Stimulated activated CD4-positive, alpha-beta T cell treated with anti-CD3 and anti-CD28 coated beads, TNF-alpha, amount 100 ng/mL, for 1 hour (primary cell): ENCODE data around the gene HOXD9.

Source experiments
- DNase-seq, 3 donors: peaks; one replicate each; pipeline ENCODE4 v3.0.0-alpha.2; 2020; ENCODE audit warnings: low read depth in 3 of 3, low spot score in 1 of 3

HOXD9 gene

DNA sequence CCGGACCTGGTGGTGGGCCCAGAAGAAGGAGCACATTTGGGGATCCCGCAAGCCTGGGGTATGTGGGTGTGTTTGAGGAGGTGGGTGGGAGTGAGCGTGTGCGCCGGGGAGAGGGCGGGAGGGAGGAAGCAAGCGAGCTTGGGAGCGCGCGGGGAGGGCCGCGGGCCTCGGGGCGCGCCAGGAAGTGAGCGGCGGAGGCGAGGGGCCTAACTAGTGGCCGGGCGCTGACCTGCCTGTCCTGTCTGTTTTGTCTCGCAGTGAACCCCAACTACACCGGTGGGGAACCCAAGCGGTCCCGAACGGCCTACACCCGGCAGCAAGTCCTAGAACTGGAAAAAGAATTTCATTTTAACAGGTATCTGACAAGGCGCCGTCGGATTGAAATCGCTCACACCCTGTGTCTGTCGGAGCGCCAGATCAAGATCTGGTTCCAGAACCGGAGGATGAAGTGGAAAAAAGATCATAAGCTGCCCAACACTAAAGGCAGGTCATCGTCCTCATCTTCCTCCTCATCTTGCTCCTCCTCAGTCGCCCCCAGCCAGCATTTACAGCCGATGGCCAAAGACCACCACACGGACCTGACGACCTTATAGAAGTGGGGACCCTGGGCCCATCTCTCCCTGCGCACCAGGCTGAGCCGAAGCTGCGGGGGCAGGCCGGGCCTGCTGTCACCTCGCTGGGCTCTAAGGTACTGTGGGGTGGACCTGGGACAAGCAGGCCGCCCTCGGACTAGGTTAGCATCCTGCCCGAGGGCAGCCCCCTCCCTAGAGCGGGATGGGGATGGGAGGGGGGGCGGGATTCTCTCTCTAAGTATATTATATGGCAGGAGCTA, 30.0 kb downstream of the HOXD9 start:
- DNase-seq = no peak

DNA sequence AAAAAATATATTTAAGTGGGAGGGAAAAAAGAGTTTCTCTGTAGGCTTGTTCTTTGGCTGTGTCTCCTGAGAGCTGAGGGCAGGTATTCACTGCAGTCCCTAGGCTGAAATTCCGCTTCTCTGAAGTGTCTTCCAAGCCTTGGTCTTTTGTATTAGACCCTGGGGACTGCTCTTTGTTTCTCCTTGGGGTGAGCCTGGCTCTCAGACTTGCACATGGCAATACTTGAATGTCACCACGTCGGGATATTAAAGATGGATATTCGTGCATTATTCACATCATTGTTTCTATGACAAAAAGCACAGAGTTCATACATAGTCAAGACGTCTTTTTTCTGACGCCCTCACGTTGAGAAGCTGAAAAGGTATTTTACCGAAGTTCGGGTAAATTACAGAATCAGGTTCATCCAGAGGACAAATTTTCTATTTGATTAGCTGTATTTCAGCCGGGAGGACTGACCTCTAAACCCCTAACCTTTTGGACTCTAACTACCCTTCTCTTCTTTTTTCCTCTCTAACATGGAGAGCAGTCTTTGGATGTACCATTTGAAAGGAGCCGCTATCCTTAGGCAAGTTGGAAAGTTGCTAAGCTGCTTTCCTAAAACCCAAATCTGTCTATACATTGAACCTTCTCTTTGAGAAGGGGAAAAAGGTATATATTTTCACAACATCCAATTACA, 32.2 kb downstream of the HOXD9 start:
- no peak for DNase-seq

DNA sequence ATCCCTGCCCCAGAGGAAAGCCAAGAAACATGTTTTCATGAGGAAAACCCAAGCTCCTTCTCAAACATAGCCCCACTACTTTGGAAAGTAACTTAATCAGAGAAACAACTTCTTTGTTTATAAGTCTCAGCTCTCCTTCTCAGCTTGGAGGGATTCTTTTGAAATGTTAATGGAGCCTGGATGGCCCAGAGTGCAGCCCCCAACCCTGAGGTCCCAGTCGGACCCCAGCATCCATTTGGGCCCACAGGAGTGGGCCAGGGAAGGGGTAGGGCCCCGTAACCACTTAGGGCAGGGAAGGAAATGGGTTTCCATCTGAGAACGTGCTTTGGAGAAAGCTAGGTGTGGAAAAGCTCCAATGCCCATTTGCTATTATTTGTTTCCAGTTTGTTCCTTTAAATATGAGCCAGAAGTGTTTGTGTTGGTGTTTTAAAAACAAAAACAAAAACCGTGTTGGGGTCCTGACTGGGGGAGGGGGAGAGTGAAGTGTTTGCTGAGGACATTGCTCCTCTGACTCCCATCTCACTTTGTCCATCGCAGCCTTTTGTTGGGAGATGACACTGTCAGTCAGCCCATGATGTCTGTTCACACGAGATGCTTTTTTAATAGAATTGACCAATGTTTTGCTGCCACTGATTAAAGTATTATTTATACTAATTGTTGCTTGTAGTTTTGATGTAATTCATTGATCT, 33.0 kb downstream of the HOXD9 start:
- no peak for DNase-seq

DNA sequence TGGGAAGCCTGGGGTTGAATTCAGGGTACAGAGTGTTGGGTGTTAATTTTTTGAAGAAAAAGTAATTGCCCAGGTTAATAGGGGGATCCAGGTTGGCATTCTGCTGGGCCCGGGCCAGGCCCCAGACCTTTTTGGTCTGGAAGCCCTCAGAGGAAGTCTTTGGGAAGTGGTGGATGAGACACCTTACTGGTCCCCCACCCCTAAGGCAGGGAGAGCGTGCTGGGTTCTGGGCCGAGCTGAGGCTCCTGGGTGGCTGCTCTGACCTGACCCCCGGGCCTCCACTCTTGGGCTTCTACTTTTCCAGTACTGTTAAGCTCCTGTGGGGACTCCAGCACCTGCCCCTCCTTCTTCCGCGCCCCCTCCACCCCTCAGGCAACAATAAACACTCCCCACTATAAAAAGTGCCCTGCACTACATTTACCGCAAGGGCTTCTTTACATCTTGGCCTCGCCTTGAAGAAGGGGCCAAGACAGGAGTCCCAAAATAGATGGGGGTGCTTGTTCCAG, 33.8 kb downstream of the HOXD9 start:
- no peak for DNase-seq

DNA sequence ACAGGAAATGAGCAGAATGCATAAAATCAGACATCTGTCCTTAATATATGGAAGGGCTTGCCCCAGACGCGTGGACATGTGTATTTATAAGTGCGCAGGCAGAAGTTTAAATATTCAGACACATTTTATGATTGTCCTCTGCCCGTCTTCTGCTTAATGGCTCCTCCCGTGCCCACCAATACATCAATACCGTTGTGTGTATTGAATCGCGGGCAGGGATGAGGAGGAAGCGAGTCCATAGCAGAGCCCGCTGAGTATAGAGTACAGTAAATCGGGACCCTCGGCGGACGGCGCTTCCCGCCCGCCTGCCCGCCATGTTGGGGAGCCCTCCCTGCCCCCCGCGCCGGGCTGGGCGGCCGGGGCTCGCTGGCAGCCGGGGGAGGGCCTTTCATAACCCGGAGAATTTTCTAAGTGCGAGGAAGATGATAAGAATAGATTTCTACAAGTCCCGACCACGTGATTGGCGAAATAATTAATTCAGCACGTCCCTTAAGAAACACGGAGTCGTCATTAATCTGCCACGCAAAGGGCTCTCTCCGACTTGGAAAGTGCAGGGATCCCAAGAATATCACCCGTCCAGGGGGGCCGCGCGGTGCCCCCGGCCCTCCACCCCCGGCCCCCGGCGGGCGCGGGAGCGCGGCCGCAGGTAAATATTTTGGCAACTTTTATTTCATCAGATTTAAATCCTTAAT, 34.4 kb downstream of the HOXD9 start, which contains the start of gene HOXD3:
Gene HOXD3 (plus strand): TSS at position 501 of the 692 bp plus-strand sequence. CDS start 11,808 bp downstream, outside the sequence.
- no peak for DNase-seq

DNA sequence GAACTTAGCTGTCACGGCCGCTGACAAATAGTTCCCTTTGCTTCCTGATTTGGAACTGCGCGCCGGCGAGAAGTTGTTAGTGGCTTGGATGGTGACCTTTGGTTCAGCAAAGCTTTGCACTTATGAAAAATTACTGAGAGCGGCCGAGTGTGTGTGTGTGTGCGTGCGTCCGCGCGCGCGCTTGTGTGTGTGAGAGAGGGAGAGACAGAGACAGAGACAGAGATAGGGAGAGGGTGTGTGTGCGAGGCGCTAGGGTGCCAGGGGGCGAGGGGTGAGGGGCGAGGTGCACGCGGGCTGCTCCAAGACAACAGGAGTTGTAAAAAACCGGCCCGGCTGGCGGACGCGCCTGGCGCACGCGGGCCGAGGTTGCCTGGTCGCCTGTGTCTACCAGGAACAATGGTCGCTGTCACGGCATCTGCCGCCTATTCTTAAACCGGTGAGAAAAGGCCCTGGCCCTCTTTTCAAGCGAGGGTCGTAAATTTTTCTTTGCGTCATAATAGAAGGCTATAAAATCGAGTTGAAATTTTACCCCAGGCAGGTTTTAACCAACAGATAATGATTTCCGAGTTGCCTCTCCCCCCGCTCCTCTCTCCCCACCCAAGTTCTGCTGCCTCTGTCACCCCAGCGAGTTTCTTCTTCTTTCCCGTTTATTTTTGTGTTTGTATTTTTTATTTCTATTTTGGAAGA, 35.1 kb downstream of the HOXD9 start:
- DNase-seq = no peak

DNA sequence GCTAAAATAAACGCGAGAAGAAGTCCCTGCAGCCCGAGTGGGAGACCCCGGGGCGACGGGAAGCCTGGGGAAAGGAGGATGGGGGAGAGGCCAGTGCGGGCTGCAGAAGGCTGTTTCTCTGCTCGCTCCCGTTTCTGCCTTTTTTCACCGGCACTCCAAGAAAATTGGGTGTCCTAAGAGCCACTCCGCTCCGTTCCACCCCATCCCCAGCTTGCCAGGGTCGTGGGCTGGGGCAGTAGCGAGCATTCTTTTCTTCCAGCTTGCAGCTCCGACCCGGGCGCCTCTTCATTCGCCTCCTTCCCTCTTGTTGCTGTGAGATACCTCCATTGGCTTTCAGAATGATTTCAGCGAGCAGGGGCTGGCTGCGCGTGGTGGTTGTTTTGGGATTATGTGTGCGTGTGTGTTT, 35.7 kb downstream of the HOXD9 start:
- DNase-seq = no peak

DNA sequence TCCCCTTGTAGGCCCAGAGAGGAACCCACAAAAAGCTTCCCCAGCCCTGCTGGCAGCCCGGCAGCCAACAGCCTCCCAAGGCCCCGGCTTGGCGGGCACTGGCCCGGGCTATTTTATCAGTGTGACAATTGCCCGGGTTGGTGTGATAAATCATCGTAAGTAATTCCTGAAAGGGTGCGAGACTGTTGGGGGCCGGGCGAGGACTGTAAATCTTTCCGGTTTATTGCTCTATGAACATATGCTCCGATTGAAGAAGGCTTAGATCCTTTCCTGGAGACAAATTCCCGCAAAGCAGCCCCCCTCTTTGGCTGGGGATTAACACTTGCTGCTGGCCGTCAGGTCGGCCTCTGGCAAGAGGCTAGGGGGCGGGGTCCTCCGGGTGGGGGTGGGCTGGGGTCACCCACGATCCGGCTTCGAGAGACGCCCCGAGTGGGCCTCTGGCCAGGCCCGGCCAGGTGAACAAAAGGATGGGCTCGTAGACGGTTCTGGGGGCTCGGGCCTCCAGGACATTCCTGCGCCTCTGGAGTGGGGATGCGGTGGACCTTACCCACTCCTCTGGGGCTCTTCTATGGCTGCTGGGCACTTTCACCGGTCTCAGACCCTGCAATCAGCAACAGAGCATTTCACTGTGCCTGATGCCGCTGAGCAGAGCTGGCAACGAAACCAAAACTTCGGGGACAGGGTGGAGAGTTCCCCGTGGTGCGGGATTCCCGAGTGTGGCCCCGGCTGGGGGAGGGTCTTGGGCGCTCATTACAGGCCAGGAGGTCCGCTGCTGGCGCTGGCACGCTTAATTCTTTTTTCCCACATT, 36.5 kb downstream of the HOXD9 start:
- DNase-seq = no peak

DNA sequence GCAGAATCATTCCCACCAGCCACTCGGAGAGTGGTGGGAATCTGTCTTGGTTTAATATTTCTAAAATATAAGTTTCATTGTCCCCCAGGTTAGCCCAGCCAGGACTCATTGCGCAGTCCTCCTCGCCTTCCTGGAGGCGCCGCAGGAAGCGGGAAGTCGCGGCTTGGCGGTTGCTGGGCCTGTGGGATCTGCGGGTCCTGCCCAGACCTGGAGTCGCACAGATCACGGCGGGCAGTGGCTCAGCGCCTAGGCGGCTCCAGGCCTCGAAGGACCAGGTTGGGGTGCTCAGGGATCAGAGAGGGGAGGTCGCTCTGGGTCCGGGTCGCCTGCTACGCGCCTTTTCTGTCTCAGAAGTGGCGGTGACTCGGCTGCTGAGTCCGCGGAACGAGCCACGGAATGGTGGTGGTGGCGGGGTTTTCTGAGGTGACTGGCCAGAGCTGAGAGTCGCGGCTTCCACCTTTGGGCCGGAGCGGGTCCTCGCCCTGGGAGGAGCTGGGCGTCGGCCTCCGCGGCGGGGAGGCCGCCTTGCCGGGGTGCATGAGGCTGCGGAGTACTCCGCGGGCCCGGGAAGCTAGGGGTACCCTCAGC, 37.2 kb downstream of the HOXD9 start:
- DNase-seq = no peak

DNA sequence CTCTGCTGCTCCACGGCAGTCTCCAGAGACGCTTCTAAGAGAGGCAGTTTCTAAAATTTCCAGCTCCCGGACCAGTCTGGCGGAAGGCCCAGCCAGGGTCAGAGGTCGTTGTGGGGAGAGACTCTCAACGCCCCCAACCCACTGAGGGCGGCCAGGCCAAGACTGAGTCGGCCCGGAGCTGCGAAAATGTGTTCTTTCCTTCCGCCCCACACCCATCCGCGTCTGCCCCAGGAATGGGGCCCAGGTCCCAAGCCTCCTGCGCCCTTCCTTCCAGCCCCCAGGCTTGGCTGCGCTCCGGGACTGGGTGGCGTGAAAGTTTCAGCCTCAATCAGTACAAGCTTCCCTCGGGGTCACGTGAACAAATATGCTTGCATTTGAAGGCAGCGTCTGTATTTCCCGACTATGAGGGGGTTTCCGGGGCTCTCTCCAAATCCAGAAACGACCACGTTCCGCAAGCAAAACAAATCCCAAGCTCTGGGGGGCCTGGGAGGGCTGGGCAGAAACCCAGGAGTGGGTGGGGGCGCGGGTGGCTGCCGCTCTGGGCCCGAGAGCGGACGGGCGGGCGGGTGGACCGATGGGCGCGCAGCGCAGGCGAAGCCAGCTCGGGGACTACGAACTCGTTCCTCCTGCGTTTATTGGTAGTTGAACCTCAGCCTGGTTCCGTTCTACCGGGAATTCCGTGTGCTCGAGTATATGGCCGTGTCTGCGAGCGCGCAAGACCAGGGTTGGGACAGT, 37.9 kb downstream of the HOXD9 start:
- no peak for DNase-seq

DNA sequence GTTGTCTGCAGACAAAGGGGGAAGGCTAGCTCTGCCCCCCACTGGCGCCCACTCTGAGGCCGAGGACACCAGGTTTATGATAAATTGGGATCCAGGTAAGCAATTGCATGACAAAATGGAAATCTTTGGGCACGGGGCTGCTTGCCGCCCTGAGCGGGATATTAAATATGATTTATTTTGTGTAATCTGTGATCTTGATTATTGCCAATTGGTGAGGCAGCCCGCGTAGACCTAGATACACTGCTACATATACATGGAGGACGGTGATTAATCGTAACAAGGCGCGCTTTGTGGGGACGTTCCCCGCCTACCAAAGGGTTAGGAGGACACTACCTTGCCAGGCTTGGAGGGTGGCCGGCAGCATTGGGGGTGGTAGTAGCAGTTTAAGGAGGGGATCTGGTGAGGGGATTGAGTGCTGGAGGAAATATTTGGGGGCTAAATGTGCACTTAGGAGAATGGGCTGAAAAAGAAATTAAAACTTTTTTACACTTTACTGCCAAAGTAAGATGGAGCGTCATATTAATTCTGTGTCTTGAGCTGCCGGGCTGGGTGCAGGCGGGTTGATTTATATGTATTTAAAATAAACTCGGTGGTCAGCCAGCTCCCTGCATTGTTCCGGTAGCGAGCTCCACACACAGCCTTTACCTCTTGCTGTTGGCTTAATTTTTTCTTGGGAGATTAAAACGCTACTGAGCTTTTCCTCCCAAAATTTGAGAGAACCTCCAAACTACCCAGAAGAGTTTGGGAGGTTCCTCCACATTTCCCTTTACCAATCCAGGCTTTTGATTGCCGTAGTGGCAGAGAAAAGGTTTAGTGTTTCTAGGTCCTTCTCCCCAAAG, 38.7 kb downstream of the HOXD9 start:
- DNase-seq = no peak

DNA sequence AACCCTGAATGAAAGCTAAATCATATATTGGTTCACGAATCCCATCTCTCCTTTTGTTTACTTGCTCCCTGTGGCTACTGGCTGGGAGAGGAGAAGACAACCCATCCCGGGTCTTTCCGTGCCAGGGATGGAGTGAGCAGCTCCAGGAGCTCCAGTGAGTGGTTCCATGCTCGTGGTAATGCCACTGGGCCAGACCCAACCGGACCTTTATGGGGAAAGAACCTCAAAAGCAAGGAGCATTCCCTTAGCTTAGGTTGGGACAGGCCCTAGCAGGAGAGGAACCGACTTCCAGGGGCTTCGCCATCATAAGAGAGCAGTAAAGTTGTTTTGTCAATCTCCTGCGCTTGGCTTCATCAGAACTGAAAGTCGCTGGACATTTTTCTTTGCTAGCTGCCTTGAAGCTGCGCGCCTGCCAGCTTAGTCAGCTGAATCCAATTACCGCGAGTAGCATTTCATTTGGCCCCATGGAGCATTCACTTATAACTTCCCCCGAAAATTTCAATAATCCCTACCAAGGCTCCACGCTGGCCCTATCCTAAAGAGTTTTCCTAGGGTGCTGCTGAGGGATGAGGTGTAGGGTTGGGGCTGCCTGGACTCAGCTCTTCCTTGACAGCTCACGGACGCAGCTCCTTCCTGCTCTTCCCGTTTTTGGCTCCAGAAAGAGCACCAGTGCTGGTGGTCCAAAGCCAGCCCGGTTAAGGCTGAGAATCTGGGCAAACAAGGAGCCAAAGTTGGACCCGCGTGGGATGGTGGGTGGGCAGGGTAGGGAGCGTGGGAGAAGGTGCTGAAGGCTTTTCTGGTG, 39.5 kb downstream of the HOXD9 start:
- no peak for DNase-seq

DNA sequence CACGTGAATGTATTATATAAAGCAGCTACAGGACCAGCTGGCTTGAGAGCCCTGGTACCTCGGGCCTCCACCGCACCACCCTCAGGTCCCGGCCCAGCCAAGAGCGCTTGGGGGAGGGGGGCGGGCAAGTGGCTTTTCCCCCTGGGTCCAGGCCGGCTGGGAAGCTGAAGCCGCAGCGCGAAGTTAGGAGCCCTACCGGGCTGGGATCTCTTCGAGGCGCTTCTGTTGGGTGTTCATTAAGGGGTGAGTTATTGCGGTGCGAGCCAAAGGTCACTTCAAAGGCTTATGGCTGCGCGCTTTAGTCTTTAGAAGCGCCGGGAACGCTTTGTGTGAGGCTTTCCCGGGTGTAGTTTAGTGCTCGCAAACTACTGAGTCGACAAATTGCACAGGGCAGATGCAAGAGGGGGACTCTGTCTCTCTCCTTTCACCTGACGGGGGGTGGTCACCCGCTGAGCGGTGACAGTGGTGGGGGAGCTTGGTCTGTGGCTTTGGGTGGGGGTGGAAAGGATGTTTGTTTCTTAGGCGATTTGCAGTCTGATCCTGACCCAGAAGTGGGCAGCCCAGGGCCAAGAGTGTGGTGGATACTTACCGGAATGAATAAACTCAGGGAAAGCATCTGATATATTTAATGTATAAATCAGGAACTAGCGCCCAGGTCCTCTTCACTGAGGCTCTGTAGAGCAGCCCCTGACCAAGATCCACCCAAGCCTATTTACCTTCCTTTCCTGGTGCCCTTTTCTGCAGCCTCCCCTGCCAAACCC, 40.6 kb downstream of the HOXD9 start:
- no peak for DNase-seq

DNA sequence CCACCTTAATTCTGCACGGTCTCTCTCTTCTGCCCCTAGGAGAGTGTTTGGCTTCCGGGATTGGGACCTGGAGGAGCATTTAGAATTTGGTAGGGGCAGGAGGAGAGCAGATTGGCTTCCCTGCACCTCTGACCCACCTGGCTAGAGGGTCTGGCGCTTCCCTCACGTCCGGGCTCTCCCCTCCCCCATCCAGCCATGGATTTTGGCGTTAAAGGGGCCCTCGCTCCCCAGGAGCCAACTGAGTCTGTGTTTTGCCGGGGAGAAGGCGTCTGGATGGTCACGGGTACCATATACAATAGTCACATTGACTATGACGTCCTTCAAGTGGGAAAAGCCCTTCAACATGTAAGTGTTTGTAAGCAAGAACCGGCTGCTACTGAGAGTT, 41.1 kb downstream of the HOXD9 start:
- no peak for DNase-seq

DNA sequence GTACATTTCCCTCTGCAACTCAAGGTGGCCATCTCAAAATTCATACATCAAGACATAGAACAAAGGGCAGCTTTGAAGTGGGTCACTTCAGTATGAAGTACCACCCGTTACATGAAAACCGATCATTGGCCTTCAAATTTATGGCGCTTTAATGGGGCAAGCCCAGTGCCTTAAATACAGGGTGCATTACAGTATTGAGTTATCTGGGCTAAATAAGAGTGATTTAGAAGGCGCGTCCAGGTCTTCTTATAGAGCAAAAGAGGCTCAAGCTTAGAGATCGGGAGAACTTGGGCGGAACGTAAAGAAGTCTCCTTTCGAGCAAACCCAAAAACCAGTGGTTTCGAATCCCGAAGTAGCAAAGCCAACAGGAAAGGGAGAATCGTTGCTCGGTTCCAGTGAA, 41.7 kb downstream of the HOXD9 start:
- DNase-seq = no peak

DNA sequence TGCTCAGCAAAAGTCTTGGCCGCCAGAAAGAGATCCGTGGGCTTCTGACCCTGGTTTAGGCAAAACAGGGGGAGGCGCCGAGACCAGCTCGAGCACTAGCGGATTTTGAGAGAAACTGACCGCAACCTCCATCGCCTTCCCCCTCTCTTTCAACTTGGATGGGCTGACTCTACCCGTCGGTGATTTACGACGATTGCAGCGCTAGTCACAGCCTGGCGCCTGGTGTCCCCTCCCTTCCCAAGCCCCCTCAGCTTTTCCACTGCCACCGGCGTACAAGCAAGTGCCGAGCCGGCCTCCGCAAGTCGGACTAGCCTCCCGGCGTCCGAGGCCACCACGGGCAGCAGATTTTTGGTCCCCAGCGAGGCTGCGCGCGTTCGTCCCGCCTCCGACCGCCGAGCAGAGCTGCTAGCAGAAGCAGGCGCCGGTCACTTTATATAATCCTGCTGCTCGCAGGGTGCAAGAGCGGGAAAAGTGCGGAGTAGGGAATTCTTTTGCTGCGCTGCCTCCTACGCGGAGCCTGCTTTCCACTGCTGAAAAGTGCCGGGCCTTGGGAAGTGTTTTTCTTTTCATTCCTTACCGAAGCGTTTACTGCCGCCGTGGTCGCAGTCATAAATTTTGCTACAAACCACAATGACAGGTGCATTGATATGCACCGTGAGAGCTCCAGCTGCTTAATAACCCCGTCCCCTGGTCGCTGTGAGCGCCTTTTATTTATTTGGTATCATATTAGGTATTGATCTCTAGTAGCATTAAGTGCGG, 42.3 kb downstream of the HOXD9 start:
- no peak for DNase-seq
